ENCODE data around the gene CCDC197. TPM values are rescaled to one million over a fixed set of nuclear protein-coding genes. Genes with fewer than 3 reads are reported as not detected.

CCDC197 gene
- total RNA-seq, 1 donor from 2014 or later: not detected

DNA sequence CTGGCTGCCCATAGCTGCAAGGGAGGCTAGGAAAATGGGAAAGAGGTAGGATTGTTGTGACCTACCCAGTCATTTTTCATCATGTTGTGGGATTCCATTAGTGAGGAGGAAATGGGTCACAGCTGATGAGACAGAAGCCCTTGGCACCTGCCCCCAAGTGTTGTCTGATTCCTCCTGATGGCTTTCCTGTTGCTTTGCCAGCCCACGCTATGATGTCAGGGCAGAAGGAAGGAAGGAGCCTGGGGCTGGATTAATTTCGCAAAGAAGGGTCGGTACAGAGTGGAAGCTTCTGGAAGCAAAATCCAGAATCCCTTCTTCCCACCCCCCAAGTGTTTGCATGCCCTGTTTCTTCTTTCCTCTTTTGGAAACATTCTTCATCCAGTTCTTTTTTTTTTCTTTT lies 37.8 kb downstream of the CCDC197 start:
- no peaks in the 10 kb centered on the region for H3K9me3 Mint-ChIP-seq (ENCODE audit: unreplicated experiment)
- no peak for DNase-seq (ENCODE audit: low spot score)
- no peaks in the 10 kb centered on the region for H3K27me3 Mint-ChIP-seq (ENCODE audit: unreplicated experiment)
- H3K4me3 Mint-ChIP-seq (ENCODE audit: unreplicated experiment): no peak overlapping the region
- H3K4me1 Mint-ChIP-seq (ENCODE audit: unreplicated experiment): no peaks in the 10 kb centered on the region
- H3K36me3 Mint-ChIP-seq (ENCODE audit: low read depth, unreplicated experiment): peaks cover 8% of the 10 kb centered on the region
- TF ChIP-seq, protein P1, sequence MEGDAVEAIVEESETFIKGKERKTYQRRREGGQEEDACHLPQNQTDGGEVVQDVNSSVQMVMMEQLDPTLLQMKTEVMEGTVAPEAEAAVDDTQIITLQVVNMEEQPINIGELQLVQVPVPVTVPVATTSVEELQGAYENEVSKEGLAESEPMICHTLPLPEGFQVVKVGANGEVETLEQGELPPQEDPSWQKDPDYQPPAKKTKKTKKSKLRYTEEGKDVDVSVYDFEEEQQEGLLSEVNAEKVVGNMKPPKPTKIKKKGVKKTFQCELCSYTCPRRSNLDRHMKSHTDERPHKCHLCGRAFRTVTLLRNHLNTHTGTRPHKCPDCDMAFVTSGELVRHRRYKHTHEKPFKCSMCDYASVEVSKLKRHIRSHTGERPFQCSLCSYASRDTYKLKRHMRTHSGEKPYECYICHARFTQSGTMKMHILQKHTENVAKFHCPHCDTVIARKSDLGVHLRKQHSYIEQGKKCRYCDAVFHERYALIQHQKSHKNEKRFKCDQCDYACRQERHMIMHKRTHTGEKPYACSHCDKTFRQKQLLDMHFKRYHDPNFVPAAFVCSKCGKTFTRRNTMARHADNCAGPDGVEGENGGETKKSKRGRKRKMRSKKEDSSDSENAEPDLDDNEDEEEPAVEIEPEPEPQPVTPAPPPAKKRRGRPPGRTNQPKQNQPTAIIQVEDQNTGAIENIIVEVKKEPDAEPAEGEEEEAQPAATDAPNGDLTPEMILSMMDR (IDR thresholded peaks at IDR 0.05; ENCODE audit: unreplicated experiment): no peak
- no peak overlapping the region for H3K27ac Mint-ChIP-seq (ENCODE audit: unreplicated experiment)

- DNase-seq (ENCODE audit: low spot score): peak; percentile 82
- Mint-ChIP-seq H3K9me3 (ENCODE audit: unreplicated experiment) (no peaks in the 10 kb centered on the region), H3K36me3 (ENCODE audit: low read depth, unreplicated experiment) (peaks cover 8% of the 10 kb centered on the region), H3K4me1 (ENCODE audit: unreplicated experiment) (no peaks in the 10 kb centered on the region), H3K27ac (ENCODE audit: unreplicated experiment) (no peak overlapping the region), H3K4me3 (ENCODE audit: unreplicated experiment) (no peak overlapping the region), H3K27me3 (ENCODE audit: unreplicated experiment) (peaks cover 5% of the 10 kb centered on the region)
- TF ChIP-seq, protein P1 (IDR thresholded peaks at IDR 0.05; ENCODE audit: unreplicated experiment): peak; percentile 79
Measured at GRCh38 chr14:94036313-94037167, 39.4 kb downstream of the CCDC197 start.

DNA sequence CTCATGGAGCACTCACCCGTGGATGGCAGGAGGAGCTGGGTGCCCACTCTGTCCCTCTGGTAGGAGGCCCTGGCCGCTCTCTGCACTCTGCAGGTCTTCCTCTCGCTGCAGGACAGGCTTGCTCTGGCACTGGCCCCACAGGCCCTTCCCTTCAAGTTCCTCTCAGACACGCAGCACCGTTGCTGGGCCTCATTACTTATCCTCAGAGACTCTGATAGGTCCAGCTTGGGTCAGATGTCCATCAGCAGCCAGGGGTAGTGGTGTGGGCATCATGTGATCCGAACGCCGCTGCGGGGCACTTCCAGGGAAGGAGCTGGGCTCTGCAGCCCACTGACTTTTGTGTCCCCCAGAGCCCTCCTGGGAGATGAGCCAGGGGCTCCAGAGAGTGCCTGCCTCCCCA lies 40.9 kb downstream of the CCDC197 start:
- TF ChIP-seq, protein P1 (IDR thresholded peaks at IDR 0.05; ENCODE audit: unreplicated experiment): no peak
- peaks cover 5% of the 10 kb centered on the region for H3K27me3 Mint-ChIP-seq (ENCODE audit: unreplicated experiment)
- no peak for DNase-seq (ENCODE audit: low spot score)
- no peaks in the 10 kb centered on the region for H3K9me3 Mint-ChIP-seq (ENCODE audit: unreplicated experiment)
- no peak overlapping the region for H3K4me3 Mint-ChIP-seq (ENCODE audit: unreplicated experiment)
- H3K27ac Mint-ChIP-seq (ENCODE audit: unreplicated experiment): no peak overlapping the region
- peaks cover 8% of the 10 kb centered on the region for H3K36me3 Mint-ChIP-seq (ENCODE audit: low read depth, unreplicated experiment)
- H3K4me1 Mint-ChIP-seq (ENCODE audit: unreplicated experiment): no peaks in the 10 kb centered on the region

- TF ChIP-seq, protein P1 (IDR thresholded peaks at IDR 0.05; ENCODE audit: unreplicated experiment): no peak
- no peaks in the 10 kb centered on the region for H3K9me3 Mint-ChIP-seq (ENCODE audit: unreplicated experiment)
- DNase-seq (ENCODE audit: low spot score): no peak
- H3K4me1 Mint-ChIP-seq (ENCODE audit: unreplicated experiment): no peaks in the 10 kb centered on the region
- no peak overlapping the region for H3K27ac Mint-ChIP-seq (ENCODE audit: unreplicated experiment)
- H3K36me3 Mint-ChIP-seq (ENCODE audit: low read depth, unreplicated experiment): peaks cover 8% of the 10 kb centered on the region
- H3K27me3 Mint-ChIP-seq (ENCODE audit: unreplicated experiment): peaks cover 5% of the 10 kb centered on the region
- H3K4me3 Mint-ChIP-seq (ENCODE audit: unreplicated experiment): no peak overlapping the region
Measured at GRCh38 chr14:94038510-94038909, 41.4 kb downstream of the CCDC197 start.

- no peak for DNase-seq (ENCODE audit: low spot score)
- peaks cover 5% of the 10 kb centered on the region for H3K27me3 Mint-ChIP-seq (ENCODE audit: unreplicated experiment)
- H3K9me3 Mint-ChIP-seq (ENCODE audit: unreplicated experiment): no peaks in the 10 kb centered on the region
- H3K4me3 Mint-ChIP-seq (ENCODE audit: unreplicated experiment): no peak overlapping the region
- H3K4me1 Mint-ChIP-seq (ENCODE audit: unreplicated experiment): no peaks in the 10 kb centered on the region
- H3K27ac Mint-ChIP-seq (ENCODE audit: unreplicated experiment): no peak overlapping the region
- TF ChIP-seq, protein P1 (IDR thresholded peaks at IDR 0.05; ENCODE audit: unreplicated experiment): no peak
- peaks cover 8% of the 10 kb centered on the region for H3K36me3 Mint-ChIP-seq (ENCODE audit: low read depth, unreplicated experiment)
Measured at GRCh38 chr14:94038921-94039629, 42.0 kb downstream of the CCDC197 start.

Measured in endothelial cell (in vitro differentiated cells).